NCI-H2171 treated with DMSO at 0.1 percent for 48 hours (cell line): ENCODE results near the gene FAR1.

ENCODE experiments used
- DNase-seq: peaks from one replicate; lab custom pipeline; 2025; lab: John Stamatoyannopoulos, UW

Gene FAR1

GRCh38 chr11:13777341-13777985 lies 109.0 kb downstream of the FAR1 start:
- DNase-seq, result no peak

GRCh38 chr11:13778345-13778744 lies 109.9 kb downstream of the FAR1 start:
- no peak for DNase-seq

DNA sequence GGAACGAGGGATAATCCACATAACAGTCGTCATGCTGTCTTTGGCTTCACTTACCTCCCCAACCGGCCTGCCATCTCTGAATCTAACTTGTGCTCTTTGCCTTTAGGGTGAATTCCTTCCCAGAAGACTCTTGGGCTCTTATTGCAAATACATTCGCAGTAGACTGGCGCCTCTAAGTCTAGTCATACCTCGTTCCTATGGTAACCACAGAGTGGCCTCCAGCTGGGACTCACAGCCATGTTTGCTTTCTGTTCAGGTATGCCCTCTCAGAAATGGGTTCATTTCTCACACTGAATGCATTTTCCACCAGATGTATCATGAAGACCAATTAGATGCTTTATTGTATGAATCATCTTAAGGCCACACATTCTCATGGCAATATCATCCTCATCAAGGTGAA lies 112.7 kb downstream of the FAR1 start:
- DNase-seq, result no peak
